Sigmoid colon (tissue), 7 donors: ENCODE data around the gene CYP2S1. TPM values are rescaled to one million over a fixed set of nuclear protein-coding genes. Genes with fewer than 3 reads are reported as not detected.

Source experiments
- DNase-seq: peaks from one replicate; pipeline ENCODE4 v3.0.0-alpha.2; 2019
- H3K27ac ChIP-seq, 4 donors: fragments of 200-600 bp; sonication (generic); one replicate each; pipeline ENCODE4 v1.5.1; 2016 to 2019; ENCODE audit warnings: mild to moderate bottlenecking in 1 of 4
- H3K27me3 ChIP-seq, 3 donors: fragments of 200-600 bp; sonication (generic); one replicate each; pipeline ENCODE4 v1.5.1; 2019; ENCODE audit warnings: mild to moderate bottlenecking in 1 of 3
- H3K36me3 ChIP-seq, 4 donors: fragments of 200-600 bp; sonication (generic); one replicate each; pipeline ENCODE4 v1.5.1; 2016 to 2019
- H3K4me1 ChIP-seq, 4 donors: fragments of 200-600 bp; sonication (generic); one replicate each; pipeline ENCODE4 v1.5.1; 2017 to 2019
- H3K4me3 ChIP-seq, 4 donors: fragments of 200-600 bp; sonication (generic); one replicate each; pipeline ENCODE4 v1.5.1; 2017 to 2019; ENCODE audit warnings: mild to moderate bottlenecking in 2 of 4, moderate library complexity in 1 of 4
- H3K9me3 ChIP-seq, 4 donors: fragments of 200-600 bp in 3 of 4; sonication (generic) in 3 of 4; one replicate each; pipeline versions ENCODE4 v1.5.1 to v1.6.1; 2013 to 2019
- EP300 ChIP-seq, 4 donors: sonication (generic); formaldehyde crosslinking; IDR thresholded peaks; one replicate each; pipeline ENCODE4 v1.6.1; 2017; ENCODE audit warnings: antibody characterized with exemption in 4 of 4
- POLR2A ChIP-seq, 2 donors: fragments of 450-650 bp; IDR thresholded peaks; one replicate each; pipeline ENCODE4 v1.6.1; 2016; ENCODE audit warnings: antibody characterized with exemption in 2 of 2, mild to moderate bottlenecking in 2 of 2, moderate library complexity in 2 of 2
- POLR2AphosphoS5 ChIP-seq, 4 donors: sonication (generic); formaldehyde crosslinking; IDR thresholded peaks; one replicate each; pipeline ENCODE4 v1.6.1; 2017; ENCODE audit warnings: antibody characterized with exemption in 4 of 4
- WGBS, 2 donors: extraction: QIAGEN DNeasy Blood & Tissue Kit; methylation state at CpG; one replicate each; pipeline ENCODE4 v1.1.7; 2013; 5-methylcytosine and 5-hydroxymethylcytosine counted together
- intact Hi-C: fragments of 100-400 bp; cut with DNase I; formaldehyde crosslinking; loops from one replicate; pipeline ENCODE4 v1.15.1; 2023
- polyA plus RNA-seq, 3 donors: library from polyadenylated mRNA; stranded (reverse); fragments of 200-250 nt; gene quantifications; one replicate each; pipeline ENCODE4 v1.2.3, GENCODE V29; 2013
- total RNA-seq, 4 donors: library from RNA; depleted of rRNA; stranded (reverse); fragments of >200 nt; gene quantifications; one replicate each; pipeline ENCODE4 v1.1.0, GENCODE V29; 2016
- TF ChIP-seq, protein P1 (sequence below), 4 experiments: fragments of 450-650 bp in 3 of 4; fragments of 200-600 bp in 1 of 4; IDR thresholded peaks; one replicate each; pipeline ENCODE4 v1.5.1; 2016 to 2019; ENCODE audit warnings: antibody characterized with exemption in 4 of 4, mild to moderate bottlenecking in 3 of 4, moderate library complexity in 2 of 4
- donor health status: healthy with polysubstance abuse.
- donor health status: Bipolar disorder and iron deficiency.
- donor health status: healthy.

Gene CYP2S1
- total and polyA plus RNA-seq, 7 donors = 0.41 to 18.6 (median 1.4) TPM

GRCh38 chr19:41194157-41194552 is 1.1 kb downstream of the CYP2S1 start:
- Histone ChIP-seq H3K4me3 (peak overlapping the region in 1 of 4 donors; percentile 29), H3K27me3 (peaks cover 0 to 52% (median 28%) of the 10 kb centered on the region in 3 donors), H3K36me3 (no peaks in the 10 kb centered on the region), H3K27ac (no peak overlapping the region), H3K9me3 (no peaks in the 10 kb centered on the region), H3K4me1 (peaks cover 0 to 12% (median 7%) of the 10 kb centered on the region in 4 donors)
- no peak for DNase-seq
- intact Hi-C loops = no loop called here
- TF ChIP-seq POLR2AphosphoS5 (IDR thresholded peaks at IDR 0.05) (no peak), EP300 (IDR thresholded peaks at IDR 0.05) (no peak), POLR2A (IDR thresholded peaks at IDR 0.05) (no peak)
- TF ChIP-seq, protein P1, sequence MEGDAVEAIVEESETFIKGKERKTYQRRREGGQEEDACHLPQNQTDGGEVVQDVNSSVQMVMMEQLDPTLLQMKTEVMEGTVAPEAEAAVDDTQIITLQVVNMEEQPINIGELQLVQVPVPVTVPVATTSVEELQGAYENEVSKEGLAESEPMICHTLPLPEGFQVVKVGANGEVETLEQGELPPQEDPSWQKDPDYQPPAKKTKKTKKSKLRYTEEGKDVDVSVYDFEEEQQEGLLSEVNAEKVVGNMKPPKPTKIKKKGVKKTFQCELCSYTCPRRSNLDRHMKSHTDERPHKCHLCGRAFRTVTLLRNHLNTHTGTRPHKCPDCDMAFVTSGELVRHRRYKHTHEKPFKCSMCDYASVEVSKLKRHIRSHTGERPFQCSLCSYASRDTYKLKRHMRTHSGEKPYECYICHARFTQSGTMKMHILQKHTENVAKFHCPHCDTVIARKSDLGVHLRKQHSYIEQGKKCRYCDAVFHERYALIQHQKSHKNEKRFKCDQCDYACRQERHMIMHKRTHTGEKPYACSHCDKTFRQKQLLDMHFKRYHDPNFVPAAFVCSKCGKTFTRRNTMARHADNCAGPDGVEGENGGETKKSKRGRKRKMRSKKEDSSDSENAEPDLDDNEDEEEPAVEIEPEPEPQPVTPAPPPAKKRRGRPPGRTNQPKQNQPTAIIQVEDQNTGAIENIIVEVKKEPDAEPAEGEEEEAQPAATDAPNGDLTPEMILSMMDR (IDR thresholded peaks at IDR 0.05) = no peak
- WGBS, 2 donors = 26 to 35% methylated on average over 6 of the region's 6 CpGs

DNA sequence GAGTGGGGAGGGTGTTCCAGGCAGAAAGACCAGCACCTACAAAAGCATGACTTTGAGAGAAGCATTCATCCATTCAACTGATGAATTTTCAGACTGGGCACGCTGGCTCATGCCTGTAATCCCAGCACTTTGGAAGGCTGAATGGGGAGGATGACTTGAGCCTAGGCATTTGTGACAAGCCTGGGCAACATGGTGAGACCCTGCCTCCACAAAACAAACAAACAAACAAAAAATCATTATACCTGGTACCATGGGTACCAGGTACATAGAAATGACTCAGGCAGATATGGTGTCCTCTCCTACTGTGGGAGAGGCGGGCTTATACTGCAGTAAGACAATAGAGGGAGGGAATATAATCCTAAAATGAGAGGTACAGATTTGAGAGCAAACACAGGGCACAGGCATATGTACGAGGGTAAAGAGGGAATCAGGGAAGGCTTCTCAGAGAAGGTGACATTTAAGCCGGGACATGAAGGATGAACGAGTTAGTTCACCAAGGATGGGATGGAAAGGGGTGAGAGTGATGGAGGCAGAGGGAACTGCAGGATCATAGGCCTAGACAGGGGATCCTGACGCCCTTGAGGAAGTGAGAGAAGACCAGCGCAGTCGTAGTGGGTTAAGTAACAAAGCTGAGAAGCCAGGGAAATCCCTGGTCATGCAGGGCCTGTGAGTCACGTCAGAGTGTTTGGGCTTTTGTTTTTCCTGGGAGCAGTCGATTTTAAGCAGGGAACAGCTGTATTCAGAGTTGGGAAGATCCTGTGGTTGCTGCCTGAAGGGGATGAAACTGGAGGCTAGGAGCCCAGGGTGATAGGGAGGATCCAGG is 2.9 kb downstream of the CYP2S1 start:
- no peak for DNase-seq
- Histone ChIP-seq H3K36me3 (no peaks in the 10 kb centered on the region), H3K4me1 (peaks cover 0 to 12% (median 7%) of the 10 kb centered on the region in 4 donors), H3K27me3 (peaks cover 0 to 36% (median 28%) of the 10 kb centered on the region in 3 donors), H3K27ac (no peak overlapping the region), H3K4me3 (no peak overlapping the region), H3K9me3 (no peaks in the 10 kb centered on the region)
- 74 to 78% methylated on average over 10 of the region's 10 CpGs for WGBS, 2 donors
- TF ChIP-seq EP300 (IDR thresholded peaks at IDR 0.05) (no peak), POLR2AphosphoS5 (IDR thresholded peaks at IDR 0.05) (no peak), POLR2A (IDR thresholded peaks at IDR 0.05) (no peak)
- TF ChIP-seq, protein P1 (IDR thresholded peaks at IDR 0.05) = no peak
- intact Hi-C loops = no loop called here

- intact Hi-C loops = no loop called here
- Histone ChIP-seq H3K9me3 (no peaks in the 10 kb centered on the region), H3K4me1 (no peaks in the 10 kb centered on the region), H3K27ac (no peak overlapping the region), H3K4me3 (no peak overlapping the region), H3K27me3 (peaks cover 0 to 12% (median 9%) of the 10 kb centered on the region in 3 donors), H3K36me3 (no peaks in the 10 kb centered on the region)
- WGBS, 2 donors = 86 to 89% methylated on average over 11 of the region's 11 CpGs
- no peak for DNase-seq
- TF ChIP-seq EP300 (IDR thresholded peaks at IDR 0.05) (no peak), POLR2AphosphoS5 (IDR thresholded peaks at IDR 0.05) (no peak), POLR2A (IDR thresholded peaks at IDR 0.05) (no peak)
- TF ChIP-seq, protein P1 (IDR thresholded peaks at IDR 0.05) = no peak
Observed at GRCh38 chr19:41198559-41198958, 5.5 kb downstream of the CYP2S1 start.

GRCh38 chr19:41203371-41203770 is 10.4 kb downstream of the CYP2S1 start:
- Histone ChIP-seq H3K27ac (no peak overlapping the region), H3K36me3 (no peaks in the 10 kb centered on the region), H3K4me3 (no peak overlapping the region), H3K4me1 (peaks cover 0 to 7% (median 0%) of the 10 kb centered on the region in 4 donors), H3K27me3 (no peaks in the 10 kb centered on the region), H3K9me3 (no peaks in the 10 kb centered on the region)
- WGBS, 2 donors = 91 to 92% methylated on average over 18 of the region's 18 CpGs
- intact Hi-C loops = no loop called here
- DNase-seq = no peak
- TF ChIP-seq, protein P1 (IDR thresholded peaks at IDR 0.05) = no peak
- TF ChIP-seq POLR2AphosphoS5 (IDR thresholded peaks at IDR 0.05) = no peak
- no peak for TF ChIP-seq POLR2A (IDR thresholded peaks at IDR 0.05)
- TF ChIP-seq EP300 (IDR thresholded peaks at IDR 0.05) = no peak
